Ovary (tissue), 9 donors: ENCODE measurements around the gene TNFRSF18. TPM values are rescaled to one million over a fixed set of nuclear protein-coding genes. Genes with fewer than 3 reads are reported as not detected.

Experiments
- DNase-seq, 5 donors: peaks; one replicate each; pipeline ENCODE4 v3.0.0-alpha.2; 2019 to 2020
- H3K27ac ChIP-seq, 2 donors: fragments of 200-600 bp; one replicate each; pipeline versions ENCODE4 v1.5.1 to v1.8.0; 2019 to 2022
- H3K27me3 ChIP-seq: fragments of 200-600 bp; one replicate; pipeline ENCODE4 v1.8.0; 2022
- H3K36me3 ChIP-seq: fragments of 200-600 bp; sonication (generic); one replicate; pipeline ENCODE4 v1.5.1; 2019
- H3K4me1 ChIP-seq: one replicate; pipeline ENCODE4 v1.8.1; 2013; ENCODE audit warnings: mild to moderate bottlenecking, moderate library complexity; ENCODE audit not compliant: insufficient read depth
- H3K4me3 ChIP-seq: fragments of 200-600 bp; sonication (generic); one replicate; pipeline ENCODE4 v1.5.1; 2017
- H3K9me3 ChIP-seq, 2 donors: fragments of 200-600 bp in 1 of 2; sonication (generic) in 1 of 2; one replicate each; pipeline versions ENCODE4 v1.5.1 to v1.8.1; 2013 to 2019; ENCODE audit warnings: mild to moderate bottlenecking in 1 of 2, moderate library complexity in 1 of 2
- CTCF ChIP-seq, 3 donors: fragments of 450-650 bp in 2 of 3; fragments of 200-600 bp in 1 of 3; IDR thresholded peaks; one replicate each; pipeline versions ENCODE4 v1.5.1 to v1.8.0; 2016 to 2022; ENCODE audit warnings: antibody characterized with exemption in 3 of 3, mild to moderate bottlenecking in 1 of 3
- EP300 ChIP-seq: sonication (generic); formaldehyde crosslinking; IDR thresholded peaks from one replicate; pipeline ENCODE4 v1.6.1; 2017; ENCODE audit warnings: antibody characterized with exemption
- POLR2A ChIP-seq: fragments of 450-650 bp; IDR thresholded peaks from one replicate; pipeline ENCODE4 v1.6.1; 2017; ENCODE audit warnings: antibody characterized with exemption, mild to moderate bottlenecking, moderate library complexity
- WGBS, 3 donors: extraction: QIAGEN DNeasy Blood & Tissue Kit in 1 of 3; methylation state at CpG; one replicate each; pipeline versions ENCODE4 v1.1.5 to v1.1.7; 2013 to 2017; 5-methylcytosine and 5-hydroxymethylcytosine counted together
- intact Hi-C, 4 donors: fragments of 100-400 bp; cut with DNase I; formaldehyde crosslinking; loops; one replicate each; pipeline versions ENCODE4 v1.11.0 to v1.15.1; 2022 to 2023
- polyA plus RNA-seq, 2 donors: library from polyadenylated mRNA; stranded (reverse); fragments of 200-250 nt in 1 of 2; fragments of 350-450 nt in 1 of 2; fragmentation: Illumina TruSeq in 1 of 2; extraction: RNeasy Lipid Tissue Mini Kit (QIAGEN cat#74804) in 1 of 2; gene quantifications; one replicate each; pipeline ENCODE4 v1.2.3, GENCODE V29; 2013 to 2014
- total RNA-seq, 7 donors: library from RNA; depleted of rRNA in 2 of 7; stranded (reverse); fragments of >200 nt in 2 of 7; fragmentation: NEBNext Ultra II Directional in 3 of 7; extraction: Animal tissue kit (Norgen Biotek cat#: 25700) in 3 of 7; gene quantifications; one replicate each; pipeline versions ENCODE4 v1.1.0 to v1.2.4, GENCODE V29; 2016 to 2023
- donor health status: DM: no; HTN: no; CAD: no; lungs with moderate emphysema.
- donor health status: DM: no; HTN: no; CAD: no.
- donor health status: Bipolar disorder and iron deficiency.
- donor health status: DM: yes; HTN: yes; CAD: no.
- donor health status: DM: no; HTN: no; CAD: no.
- donor health status: DM: yes; HTN: yes; CAD: no.

The TNFRSF18 gene
- total and polyA plus RNA-seq, 9 donors: 0.10 to 1.4 (median 0.32) TPM; not detected in 5

- H3K27me3 ChIP-seq: peaks cover 10% of the 10 kb centered on the region
- intact Hi-C loops: no loop called here
- DNase-seq: no peak
- 72 to 92% (median 81%) methylated on average over 16 to 26 of the region's 26 CpGs for WGBS, 3 donors
- TF ChIP-seq EP300 (no peak), POLR2A (no peak), CTCF (IDR thresholded peaks at IDR 0.05) (no peak)
- no peak overlapping the region for H3K4me3 ChIP-seq
- no peaks in the 10 kb centered on the region for H3K4me1 ChIP-seq
- no peaks in the 10 kb centered on the region for H3K36me3 ChIP-seq
- no peak overlapping the region for H3K27ac ChIP-seq
- H3K9me3 ChIP-seq: no peaks in the 10 kb centered on the region
These were observed 35.3 kb upstream of the TNFRSF18 start for GRCh38 chr1:1241588-1242219.

DNA sequence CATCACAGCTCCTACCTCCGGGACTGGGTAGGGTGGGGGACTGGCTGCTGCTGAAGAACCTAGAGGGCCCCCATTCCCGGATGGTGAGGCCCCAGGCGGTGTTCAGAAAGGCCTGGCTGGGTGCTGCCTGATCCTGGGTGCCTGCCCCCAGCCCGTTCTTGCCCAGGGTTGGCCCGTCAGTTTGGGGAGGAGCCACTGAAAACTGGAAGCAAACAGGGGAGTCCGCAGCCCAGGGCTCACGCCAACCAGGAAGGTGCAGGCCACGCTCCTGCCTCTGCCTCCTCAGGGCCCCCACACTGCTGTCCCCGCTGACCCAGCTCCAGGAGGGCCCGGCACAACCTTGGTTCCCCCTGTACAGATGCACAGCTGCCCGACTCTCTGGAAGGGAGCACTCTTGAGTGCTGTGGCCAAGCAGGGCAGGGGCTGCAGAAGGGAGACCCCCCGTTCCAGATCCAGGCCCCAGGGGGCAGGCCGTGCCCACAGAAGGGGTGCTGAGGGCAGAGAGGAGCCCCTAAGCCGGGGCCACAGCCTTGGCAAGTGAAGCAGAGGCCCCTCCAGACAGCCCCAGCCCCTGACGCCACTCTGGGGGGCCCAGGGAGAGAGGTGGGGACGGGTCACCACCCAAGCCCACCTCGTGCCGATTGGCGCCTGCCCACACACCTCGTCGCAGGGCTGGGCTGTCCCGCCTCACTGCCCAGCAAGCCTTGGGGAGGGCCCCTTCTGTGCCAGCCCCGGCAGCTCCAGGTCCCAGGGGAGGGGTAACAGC, 34.6 kb upstream of the TNFRSF18 start:
- no peaks in the 10 kb centered on the region for H3K9me3 ChIP-seq
- intact Hi-C loops: no loop called here
- H3K27ac ChIP-seq: no peak overlapping the region
- DNase-seq: no peak
- peaks cover 10% of the 10 kb centered on the region for H3K27me3 ChIP-seq
- H3K36me3 ChIP-seq: no peaks in the 10 kb centered on the region
- H3K4me3 ChIP-seq: no peak overlapping the region
- 27 to 46% (median 35%) methylated on average over 14 to 23 of the region's 23 CpGs for WGBS, 3 donors
- no peak for TF ChIP-seq POLR2A
- no peak for TF ChIP-seq EP300
- no peak for TF ChIP-seq CTCF (IDR thresholded peaks at IDR 0.05)
- no peaks in the 10 kb centered on the region for H3K4me1 ChIP-seq

DNA sequence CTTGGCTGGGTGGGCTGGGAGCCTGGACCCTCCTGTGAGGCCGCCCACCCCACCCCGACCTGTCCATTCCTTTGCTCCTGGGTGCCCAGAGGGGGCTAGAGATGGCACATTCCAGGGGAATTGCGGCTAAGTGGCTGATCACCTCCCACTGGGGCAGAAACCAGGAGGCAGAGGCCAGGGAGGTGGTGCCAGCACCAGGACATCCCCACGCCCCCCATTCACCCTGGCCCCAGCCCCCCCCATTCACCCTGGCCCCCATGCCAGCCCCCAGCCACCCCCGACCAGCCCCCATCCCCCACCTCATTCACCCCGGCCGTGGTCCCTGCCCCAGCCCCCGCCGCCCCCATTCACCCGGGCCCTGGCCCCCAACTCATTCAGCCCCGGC, 33.9 kb upstream of the TNFRSF18 start:
- no peak for DNase-seq
- no peak overlapping the region for H3K27ac ChIP-seq
- no peaks in the 10 kb centered on the region for H3K36me3 ChIP-seq
- H3K27me3 ChIP-seq: peaks cover 10% of the 10 kb centered on the region
- no peaks in the 10 kb centered on the region for H3K9me3 ChIP-seq
- intact Hi-C loops: no loop called here
- TF ChIP-seq EP300 (no peak), CTCF (IDR thresholded peaks at IDR 0.05) (no peak), POLR2A (no peak)
- no peak overlapping the region for H3K4me3 ChIP-seq
- H3K4me1 ChIP-seq: no peaks in the 10 kb centered on the region
- WGBS, 3 donors: 17 to 40% (median 34%) methylated on average over 5 to 11 of the region's 11 CpGs

- Histone ChIP-seq H3K9me3 (no peaks in the 10 kb centered on the region), H3K36me3 (no peaks in the 10 kb centered on the region), H3K27ac (no peak overlapping the region), H3K4me3 (no peak overlapping the region), H3K27me3 (peaks cover 10% of the 10 kb centered on the region), H3K4me1 (no peaks in the 10 kb centered on the region)
- WGBS, 3 donors: 9 to 11% (median 10%) methylated on average over 20 to 30 of the region's 30 CpGs
- DNase-seq: no peak
- TF ChIP-seq POLR2A (no peak), EP300 (no peak), CTCF (IDR thresholded peaks at IDR 0.05) (no peak)
- intact Hi-C loops: loop anchor here in 1 of 4 donors (10.0 kb wide), 1 partner anchor 215 kb away; the partner anchor contains the start of gene AGRN
These were observed 33.4 kb upstream of the TNFRSF18 start for GRCh38 chr1:1239614-1240347.
